NCI-H446 treated with DMSO at 0.1 percent for 48 hours (cell line): ENCODE data around the gene KLHL29.
A peak's percentile ranks its signal among the peaks of the same experiment; 100 is the strongest.

ENCODE experiments used
- DNase-seq: peaks from one replicate; lab custom pipeline; 2025; lab: John Stamatoyannopoulos, UW

The KLHL29 gene

GRCh38 chr2:23476786-23477185 lies 91.8 kb downstream of the KLHL29 start:
- DNase-seq: no peak

- DNase-seq: no peak
Observed at GRCh38 chr2:23477392-23477791, 92.4 kb downstream of the KLHL29 start.

GRCh38 chr2:23478087-23478932 lies 93.3 kb downstream of the KLHL29 start:
- no peak for DNase-seq

GRCh38 chr2:23478933-23479683 lies 94.1 kb downstream of the KLHL29 start:
- no peak for DNase-seq

- DNase-seq: no peak
Observed at GRCh38 chr2:23480957-23481797, 96.2 kb downstream of the KLHL29 start.

- no peak for DNase-seq
Observed at GRCh38 chr2:23482188-23482587, 97.2 kb downstream of the KLHL29 start.

- no peak for DNase-seq
Observed at GRCh38 chr2:23482607-23483006, 97.6 kb downstream of the KLHL29 start.

- DNase-seq: no peak
Observed at GRCh38 chr2:23483791-23484190, 98.8 kb downstream of the KLHL29 start.

GRCh38 chr2:23484275-23484674 lies 99.3 kb downstream of the KLHL29 start:
- no peak for DNase-seq

GRCh38 chr2:23484767-23485166 lies 99.8 kb downstream of the KLHL29 start:
- no peak for DNase-seq

GRCh38 chr2:23485261-23485660 lies 100.3 kb downstream of the KLHL29 start:
- no peak for DNase-seq

- no peak for DNase-seq
Observed at GRCh38 chr2:23485841-23486683, 101.1 kb downstream of the KLHL29 start.

GRCh38 chr2:23486684-23487075 lies 101.7 kb downstream of the KLHL29 start:
- DNase-seq: no peak

GRCh38 chr2:23487735-23488492 lies 102.9 kb downstream of the KLHL29 start:
- DNase-seq: no peak

- no peak for DNase-seq
Observed at GRCh38 chr2:23488584-23488983, 103.6 kb downstream of the KLHL29 start.

GRCh38 chr2:23489471-23490322 lies 104.7 kb downstream of the KLHL29 start:
- DNase-seq: no peak

GRCh38 chr2:23491591-23492336 lies 106.8 kb downstream of the KLHL29 start:
- DNase-seq: no peak

GRCh38 chr2:23492337-23492675 lies 107.3 kb downstream of the KLHL29 start:
- no peak for DNase-seq

- peak; percentile 18 for DNase-seq
Observed at GRCh38 chr2:23492921-23493320, 107.9 kb downstream of the KLHL29 start.
